GM21786 (cell line): ENCODE results near the gene FBXL2.

Source experiments
- ATAC-seq: cut with Tn5 transposase; IDR thresholded peaks from one replicate; pipeline ENCODE4 v1.9.1; 2021; ENCODE audit not compliant: unreplicated experiment

FBXL2 gene, protein sequence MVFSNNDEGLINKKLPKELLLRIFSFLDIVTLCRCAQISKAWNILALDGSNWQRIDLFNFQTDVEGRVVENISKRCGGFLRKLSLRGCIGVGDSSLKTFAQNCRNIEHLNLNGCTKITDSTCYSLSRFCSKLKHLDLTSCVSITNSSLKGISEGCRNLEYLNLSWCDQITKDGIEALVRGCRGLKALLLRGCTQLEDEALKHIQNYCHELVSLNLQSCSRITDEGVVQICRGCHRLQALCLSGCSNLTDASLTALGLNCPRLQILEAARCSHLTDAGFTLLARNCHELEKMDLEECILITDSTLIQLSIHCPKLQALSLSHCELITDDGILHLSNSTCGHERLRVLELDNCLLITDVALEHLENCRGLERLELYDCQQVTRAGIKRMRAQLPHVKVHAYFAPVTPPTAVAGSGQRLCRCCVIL

DNA sequence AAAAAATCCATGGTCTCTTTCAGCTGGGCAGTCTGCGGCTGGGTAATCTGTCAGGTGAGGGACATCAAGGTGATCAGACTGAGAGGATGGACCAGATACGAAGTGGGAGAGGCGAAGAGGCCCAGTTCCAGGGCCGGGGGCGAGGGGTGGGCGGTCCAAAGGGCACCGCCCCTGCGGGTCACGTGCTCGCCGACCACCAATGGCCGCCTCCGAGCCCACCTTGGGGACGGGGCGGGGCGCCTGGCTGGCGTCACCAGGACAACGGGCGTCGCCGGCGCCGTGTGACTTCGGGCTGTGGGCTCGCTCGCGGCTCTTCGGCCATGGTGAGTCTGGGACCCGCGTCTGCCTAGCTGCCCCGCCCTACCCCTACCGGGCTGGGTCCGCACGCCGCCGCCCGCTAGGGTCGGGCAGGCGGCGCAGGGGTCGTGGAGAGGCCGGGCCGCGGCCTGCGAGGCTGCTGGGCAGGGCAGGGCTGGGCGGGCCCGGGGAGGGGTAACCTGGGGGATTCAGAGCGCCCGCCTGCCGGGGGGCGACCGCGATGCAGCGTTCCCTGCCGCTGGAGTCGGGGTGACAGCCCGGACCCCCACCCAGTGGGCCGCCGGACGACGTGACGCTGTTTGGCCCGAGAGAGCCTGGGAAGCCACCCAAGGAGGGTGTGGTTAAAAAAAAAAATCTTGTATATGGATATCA is at the start of gene FBXL2:
FBXL2 (plus strand) TSS at position 250 of the 690 bp plus-strand sequence; CDS start at position 321, 71 bp downstream.
- ATAC-seq = no peak

DNA sequence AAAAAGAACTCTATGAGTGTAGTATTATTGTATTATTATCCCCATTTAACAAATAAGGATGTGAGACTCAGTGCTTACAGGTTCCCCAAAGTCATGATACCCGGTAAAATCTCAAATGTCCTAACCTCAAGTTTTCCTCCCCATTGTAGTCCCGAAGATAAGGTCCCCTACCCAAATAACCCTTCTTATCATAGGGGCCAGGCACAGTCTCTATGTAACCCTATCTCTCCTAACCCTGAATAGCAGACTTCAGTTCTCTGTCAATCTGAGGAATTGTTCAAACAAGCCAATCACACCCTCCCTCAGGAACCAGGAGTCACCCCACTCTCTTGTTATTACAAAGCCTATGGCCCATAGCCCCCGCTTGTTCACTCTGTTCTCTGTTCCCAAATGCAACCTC is 48.2 kb upstream of the FBXL2 start:
- ATAC-seq = no peak

DNA sequence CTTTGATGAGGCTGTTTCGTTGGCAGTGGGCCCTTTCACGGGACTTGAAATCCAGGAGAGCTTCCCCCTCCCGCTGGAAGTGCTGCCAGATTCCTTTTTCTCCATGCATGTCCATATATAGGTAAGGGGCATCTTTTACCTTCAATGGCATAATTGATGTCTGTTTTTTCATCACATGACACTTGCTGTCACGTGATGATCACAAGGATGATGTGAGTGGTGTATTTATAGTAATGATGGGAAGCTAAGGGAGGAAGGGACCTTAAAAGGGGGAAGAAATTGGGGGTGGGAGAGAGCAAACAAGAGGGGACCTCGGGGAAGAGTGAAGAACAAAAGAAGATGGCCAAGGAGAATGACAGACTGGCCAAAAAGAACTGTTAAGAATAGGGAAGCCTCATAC is 47.3 kb upstream of the FBXL2 start:
- no peak for ATAC-seq

DNA sequence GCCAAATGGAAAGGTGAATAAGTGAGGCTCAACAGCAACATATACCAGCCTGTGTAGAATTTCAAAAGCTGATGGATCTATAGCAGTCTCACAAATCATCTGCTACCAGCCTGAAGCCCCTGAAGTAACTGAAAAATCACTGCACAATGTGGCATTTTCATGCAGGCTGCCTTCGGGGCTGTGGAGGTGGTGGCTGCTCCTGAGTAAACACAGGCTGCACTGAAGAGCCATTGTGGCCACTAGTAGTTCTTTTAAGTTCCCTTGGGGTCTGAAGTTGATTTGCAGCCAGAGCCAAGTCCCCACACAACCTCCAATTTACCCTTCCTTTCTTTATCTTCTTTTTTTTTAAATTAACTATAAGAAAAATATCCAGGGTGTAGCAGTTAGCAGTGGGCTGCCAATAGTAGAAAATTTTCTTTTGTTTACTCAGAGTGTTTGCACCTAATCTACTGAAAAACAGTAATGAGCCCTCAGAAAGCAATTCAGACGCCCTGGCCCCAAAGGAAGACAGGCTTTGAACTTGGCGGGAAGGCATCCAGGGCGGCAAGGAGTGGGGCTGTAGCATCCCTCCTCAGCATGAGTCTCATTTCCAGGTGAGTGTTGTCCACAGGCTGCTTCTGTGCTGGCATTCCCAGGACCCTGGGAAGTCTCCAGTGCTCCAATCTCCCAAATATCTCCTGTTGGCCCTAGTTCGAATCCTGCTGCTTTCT is 45.3 kb upstream of the FBXL2 start:
- no peak for ATAC-seq

DNA sequence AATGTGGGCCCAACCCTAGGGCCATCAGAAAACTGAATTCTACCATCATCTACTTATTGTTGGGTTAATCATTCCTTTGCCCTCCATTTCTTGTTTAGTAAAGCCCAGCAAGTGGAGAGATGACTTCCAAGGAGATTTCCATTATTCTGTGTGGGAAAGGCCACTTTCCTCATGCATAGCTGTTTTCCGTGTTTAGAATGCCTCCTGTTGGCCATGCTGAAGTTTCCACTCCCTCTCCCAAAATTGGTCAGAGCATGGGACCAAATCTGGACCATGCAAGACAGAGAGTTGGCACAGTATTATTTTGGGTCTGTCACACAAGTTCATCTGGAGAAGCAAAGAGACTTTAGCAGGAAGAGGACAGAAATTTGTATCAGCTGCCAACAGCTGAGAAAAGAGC is 43.4 kb upstream of the FBXL2 start:
- no peak for ATAC-seq

DNA sequence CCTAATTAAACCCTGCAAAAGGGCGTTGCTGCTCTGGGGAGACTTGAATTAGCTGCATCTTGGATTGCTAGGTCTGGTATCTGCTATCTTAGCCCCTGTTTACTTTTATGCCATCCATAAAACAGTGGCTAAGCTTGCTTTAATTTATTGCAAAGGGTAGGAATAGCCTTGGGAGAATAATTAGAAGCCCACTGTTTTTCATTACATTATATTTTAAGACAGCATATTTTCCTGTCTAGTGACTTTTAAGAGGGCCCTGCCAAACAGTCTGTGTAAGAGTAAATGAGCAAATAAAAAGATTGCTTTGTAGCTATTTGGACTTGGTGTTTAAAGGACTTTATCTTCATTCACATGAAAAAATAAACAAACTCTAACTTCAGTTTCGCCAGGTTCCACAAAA is 41.2 kb upstream of the FBXL2 start:
- no peak for ATAC-seq

DNA sequence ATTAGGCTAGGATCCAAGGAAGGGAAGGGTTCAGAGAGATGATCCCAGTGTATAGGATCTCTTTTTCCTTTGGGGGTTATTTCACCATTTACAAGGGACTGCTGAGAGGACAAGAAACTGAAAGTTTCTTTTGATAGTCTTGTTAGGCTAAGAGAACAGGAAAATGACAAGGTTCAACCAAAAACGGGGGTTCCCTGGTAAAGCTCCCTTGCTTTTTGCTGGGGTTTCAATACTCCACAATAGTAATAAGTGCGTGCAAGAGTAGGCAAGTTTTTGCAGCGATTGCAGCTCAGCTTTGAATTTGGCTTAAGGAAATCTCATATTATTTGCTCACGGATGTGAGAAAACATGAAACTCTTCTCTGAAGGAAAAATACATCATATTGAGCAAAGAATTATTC is 39.8 kb upstream of the FBXL2 start:
- no peak for ATAC-seq

DNA sequence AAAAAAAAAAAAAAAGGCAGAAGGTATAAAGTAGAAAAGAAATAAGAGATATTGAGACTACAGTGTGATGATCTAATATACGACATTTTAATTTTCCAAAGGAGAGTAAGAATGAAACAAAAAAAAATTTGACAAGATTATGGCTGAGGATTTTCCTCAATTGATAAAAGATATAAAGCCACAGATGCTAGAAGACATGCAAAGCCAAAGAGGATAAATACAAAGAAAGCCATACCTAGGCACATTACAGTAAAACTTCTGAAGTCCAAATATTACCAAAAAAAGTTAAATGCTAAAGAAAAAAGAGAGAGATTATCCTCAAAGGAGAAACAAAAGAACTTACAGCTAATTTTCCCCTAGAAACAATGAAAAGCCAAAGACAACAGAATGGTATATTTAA is 38.3 kb upstream of the FBXL2 start:
- ATAC-seq = no peak

DNA sequence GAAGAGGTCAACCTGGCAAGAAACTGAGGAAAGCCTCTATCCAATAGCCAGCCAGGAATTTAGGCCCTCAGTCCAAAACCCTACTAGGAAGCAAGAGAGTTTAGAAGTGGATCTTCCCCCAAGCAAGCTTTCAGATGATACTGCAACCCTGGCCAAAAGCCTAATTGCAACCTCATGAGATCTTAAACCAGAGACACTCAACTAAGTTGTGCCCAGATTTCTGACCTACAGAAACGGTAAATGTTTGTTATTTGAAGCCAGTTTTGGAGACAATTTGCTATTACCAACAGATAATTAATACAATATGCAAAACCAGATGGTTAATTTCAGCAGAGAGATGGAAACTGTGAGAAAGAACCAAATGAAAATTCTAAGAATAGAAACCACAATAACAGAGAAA is 37.0 kb upstream of the FBXL2 start:
- ATAC-seq = no peak

DNA sequence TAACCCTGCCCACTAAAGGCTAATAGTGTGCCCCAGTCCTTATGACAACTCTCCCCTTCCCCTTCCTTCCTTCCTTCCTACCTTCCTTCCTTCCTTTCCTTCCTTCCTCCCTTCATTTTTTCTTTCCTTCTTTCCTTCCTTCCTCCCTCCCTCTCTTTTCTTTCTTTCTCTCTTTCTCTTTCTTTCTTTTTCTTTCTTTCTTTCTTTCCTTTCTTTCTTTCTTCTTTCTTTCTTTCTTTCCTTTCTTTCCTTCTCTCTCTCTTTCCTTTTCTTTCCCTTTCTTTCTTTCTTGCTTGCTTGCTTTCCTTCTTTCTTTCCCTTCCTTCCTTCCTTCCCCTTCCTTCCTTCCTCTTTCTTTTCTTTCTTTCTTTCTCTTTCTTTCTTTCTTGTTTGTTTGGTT is 30.5 kb upstream of the FBXL2 start:
- ATAC-seq = no peak

DNA sequence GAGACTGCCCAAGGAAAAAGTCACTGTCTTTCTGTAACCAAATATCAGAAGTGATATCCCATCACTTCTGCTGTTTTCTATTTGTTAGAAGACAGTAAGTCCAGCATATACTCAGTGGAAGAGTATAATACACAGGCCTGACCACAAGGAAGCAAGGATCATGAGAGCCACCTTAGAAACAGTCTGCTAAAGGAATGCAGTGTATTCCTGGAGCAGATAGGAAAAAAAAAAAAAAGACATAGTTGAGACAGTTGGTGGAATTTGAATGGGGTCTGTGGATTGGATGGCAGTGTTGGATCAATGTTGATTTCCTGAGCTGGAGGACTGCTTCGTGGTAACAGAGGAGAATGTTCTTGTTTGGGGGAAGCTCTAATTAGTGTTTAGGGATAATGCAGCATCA is 26.5 kb upstream of the FBXL2 start:
- ATAC-seq = no peak

DNA sequence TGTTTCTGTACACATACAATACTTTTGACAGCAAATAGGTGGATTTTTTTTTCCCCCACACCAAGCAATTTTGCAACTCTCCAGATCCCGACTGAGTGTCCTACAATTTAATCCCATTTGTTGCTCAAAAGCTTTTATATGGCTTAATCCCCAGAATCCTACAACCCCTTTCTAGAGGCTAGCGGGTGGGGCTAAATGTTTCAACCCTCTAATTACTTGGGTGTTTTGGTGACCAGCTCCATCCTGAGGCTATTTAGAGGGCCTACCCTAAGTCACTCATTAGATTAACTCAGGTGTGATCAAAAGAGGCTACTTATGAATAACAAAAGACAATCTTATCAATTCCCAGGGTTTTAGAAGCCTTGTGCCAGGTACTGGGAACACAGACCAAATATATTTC is 21.0 kb upstream of the FBXL2 start:
- no peak for ATAC-seq

DNA sequence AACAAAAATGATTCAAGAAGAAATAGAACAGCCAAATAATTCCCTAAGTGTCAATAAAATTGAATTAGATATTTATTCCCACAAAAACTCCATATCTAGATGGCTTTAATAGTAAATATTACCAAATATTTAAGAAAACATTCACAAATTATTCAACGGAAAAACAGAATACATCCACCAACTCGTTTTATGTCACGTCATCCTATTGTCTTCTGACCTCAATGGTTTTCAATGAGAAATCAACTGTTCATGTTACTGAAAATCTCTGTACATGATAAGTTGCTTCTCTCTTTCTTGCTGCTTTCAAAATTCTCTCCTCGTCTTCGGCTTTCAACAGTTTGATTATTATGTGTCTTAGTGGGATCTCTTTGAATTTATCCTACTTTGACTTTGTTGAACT is 17.1 kb upstream of the FBXL2 start:
- no peak for ATAC-seq

DNA sequence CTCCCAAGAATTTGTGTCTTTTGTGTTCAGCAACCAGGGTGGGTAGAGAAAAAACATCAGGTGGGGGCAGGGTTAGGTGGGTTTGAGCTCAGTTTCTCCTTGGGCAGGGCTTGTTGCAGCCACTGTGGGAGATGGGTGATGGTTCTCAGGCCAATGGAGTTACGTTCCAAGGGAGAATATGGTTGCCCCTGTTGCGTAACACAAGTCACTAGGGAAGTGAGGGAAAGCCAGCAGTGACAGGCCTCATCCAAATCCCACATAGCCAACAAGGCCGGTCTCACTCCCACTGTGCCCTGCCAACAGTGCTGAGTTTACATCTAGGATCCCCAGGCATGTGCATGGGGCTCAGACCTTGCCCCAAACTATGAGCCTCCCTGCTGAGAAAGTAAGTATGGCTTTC is 7.9 kb upstream of the FBXL2 start:
- ATAC-seq = no peak

DNA sequence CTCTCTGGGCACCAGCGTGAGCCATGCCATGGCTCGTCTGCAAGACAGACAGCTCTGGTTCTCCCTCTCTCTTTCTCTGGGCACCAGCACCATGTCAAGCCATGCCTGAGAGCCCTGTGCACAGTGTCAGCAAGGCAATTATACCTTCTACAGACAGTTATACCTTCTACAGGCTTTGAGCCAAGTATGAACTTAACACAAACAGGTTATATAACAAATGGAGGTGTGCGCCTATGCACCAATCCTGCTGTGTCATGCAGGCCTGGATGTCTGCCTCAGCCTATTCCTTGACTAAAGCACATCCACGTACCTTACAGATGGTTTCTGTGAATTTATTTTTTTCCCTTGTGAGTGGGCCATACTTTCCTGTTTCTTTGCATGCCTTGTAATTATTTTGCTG is 5.9 kb upstream of the FBXL2 start:
- no peak for ATAC-seq

DNA sequence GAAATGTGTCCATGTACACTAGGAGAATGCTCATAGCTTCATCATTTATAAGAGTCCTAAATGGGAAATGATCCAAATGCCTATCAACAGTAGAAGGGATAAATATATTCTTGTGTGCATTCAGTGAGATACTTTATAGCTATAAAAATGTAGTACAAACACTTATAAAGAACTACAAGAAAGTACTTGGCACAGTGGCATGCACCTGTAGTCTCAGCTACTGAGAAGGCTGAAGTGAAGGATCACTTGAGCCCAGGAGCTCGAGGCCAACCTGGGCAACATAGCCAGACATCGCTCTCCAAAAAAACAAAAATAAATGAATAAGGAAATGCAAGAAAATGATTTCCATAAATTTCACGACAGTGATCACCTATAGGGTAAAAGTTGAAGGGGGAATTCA is 3.6 kb upstream of the FBXL2 start:
- no peak for ATAC-seq

DNA sequence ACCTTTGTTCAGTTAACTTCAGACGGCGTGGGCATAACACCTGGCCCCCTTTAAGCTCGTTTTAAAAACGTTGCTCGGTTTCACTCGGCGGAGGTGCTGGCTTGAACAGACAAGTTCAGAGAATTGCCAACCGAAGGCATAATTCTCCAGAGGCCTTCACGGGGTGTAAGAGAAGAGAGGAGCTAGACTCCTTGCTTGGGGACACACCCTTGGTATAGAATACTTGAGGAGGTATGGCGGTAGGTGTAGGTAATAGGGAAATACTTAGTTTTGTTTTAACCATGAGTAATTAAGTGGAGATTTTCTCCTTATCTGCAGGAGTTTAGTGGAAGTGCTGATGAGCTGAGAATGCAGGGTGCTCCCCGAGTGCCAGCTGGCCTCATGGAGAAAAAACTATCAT is 921 bp downstream of the FBXL2 start:
- no peak for ATAC-seq

DNA sequence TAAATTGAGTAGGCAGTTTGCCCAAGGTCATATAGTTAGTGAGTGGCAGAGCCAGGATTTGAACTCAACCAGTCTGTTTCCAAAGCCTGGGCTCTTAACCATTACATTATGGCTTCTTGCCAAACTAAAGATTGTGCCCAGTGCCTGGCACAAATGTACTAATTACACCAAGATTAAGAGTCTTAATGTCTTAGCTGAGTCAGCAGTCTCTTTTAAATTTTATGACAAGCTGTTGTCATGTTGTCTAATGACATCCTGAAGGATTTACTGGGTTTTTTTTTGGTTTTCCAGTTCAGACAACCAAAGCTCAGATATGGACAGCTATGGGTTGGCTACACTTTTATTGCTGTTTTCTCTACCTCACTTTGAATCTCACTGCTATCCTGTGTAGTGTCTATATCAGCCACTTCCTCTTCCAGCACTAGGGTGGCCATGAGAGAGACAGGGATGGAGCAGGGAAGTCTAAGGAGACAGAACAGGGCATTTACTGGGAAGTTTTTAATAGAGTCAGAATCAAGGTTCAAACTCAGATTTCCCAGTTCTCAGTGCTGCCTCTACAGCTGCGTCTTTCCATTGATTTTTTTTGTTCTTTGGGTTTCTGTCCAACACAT is 10.5 kb downstream of the FBXL2 start:
- ATAC-seq = no peak

DNA sequence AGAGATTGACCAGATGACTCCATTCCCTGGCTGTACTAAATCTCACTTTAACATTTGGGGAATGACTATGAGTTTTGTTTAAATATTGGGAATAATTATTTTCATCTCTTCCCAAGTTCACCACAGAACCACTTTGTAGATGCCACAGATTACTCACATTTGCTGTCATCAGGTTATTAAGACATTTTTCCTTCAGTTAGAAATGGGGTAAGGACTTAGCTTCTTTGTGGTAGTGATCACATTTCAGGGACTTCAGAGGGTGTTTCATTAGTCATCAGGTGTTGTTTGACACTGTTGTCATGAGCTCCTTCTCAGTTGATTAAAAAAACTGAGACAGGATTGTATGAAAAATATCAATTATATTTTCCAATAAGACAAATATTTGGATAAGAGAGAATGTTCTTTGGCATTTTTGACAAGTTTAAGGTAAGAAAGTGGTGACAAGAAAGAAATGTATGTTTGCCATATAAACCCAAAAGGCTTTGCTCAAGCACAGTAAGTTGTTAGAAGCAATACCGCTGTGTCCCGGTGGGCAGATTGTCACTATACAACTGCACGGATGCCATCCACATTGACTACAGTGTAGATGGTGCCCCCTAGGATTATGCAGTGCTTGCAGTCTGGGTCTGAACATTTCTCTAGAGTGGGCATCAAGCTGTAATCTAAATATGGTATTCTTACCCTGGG is 22.3 kb downstream of the FBXL2 start:
- ATAC-seq = no peak

DNA sequence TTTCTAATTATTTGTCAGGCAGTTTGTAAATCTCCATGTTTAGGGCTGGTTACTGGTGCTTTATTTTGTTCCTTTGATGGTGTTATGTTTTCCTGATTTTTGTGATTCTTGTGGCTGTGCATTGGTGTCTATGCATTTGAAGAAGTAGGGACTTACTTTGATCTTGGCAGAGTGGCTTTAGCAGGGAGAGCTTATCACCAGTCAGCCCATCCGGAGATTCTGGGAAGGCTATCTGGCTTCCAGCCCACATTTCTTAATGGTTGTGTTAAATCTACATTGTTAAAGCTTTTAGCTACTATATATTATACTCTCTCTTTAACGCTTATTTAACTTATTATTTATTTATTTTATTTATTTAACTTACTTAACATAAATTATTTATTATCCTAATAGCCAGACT is 35.1 kb downstream of the FBXL2 start:
- ATAC-seq = no peak

DNA sequence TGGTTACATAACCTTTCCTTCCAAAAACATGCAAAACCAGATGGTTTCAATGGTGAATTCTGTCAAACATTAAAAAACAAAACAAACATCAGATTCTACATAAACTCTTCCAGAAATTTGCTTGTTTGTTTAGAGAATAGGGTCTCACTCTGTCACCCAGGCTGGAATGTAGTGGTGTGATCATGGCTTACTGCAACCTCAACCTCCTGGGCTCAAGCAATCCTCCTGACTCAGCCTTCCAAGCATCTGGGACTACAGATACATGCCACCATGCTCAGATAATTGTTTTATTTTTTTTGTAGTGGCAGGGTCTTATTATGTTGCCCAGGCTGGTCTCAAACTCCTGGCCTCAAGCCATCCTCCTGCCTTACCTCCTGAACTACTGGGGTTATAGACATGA is 36.1 kb downstream of the FBXL2 start:
- ATAC-seq = no peak
